Gastroesophageal sphincter (tissue), 3 donors: ENCODE measurements around the gene CCDC32.

Source experiments
- POLR2A ChIP-seq, 2 donors: fragments of 450-650 bp; IDR thresholded peaks; one replicate each; pipeline ENCODE4 v1.6.1; 2017; ENCODE audit warnings: antibody characterized with exemption in 2 of 2, mild to moderate bottlenecking in 2 of 2, moderate library complexity in 1 of 2
- TF ChIP-seq, protein P1 (sequence below), 4 experiments: fragments of 200-600 bp in 2 of 4; fragments of 450-650 bp in 2 of 4; sonication (generic) in 1 of 4; IDR thresholded peaks; one replicate each; pipeline ENCODE4 v1.5.1; 2017 to 2019; ENCODE audit warnings: antibody characterized with exemption in 4 of 4, mild to moderate bottlenecking in 2 of 4, moderate library complexity in 2 of 4

DNA sequence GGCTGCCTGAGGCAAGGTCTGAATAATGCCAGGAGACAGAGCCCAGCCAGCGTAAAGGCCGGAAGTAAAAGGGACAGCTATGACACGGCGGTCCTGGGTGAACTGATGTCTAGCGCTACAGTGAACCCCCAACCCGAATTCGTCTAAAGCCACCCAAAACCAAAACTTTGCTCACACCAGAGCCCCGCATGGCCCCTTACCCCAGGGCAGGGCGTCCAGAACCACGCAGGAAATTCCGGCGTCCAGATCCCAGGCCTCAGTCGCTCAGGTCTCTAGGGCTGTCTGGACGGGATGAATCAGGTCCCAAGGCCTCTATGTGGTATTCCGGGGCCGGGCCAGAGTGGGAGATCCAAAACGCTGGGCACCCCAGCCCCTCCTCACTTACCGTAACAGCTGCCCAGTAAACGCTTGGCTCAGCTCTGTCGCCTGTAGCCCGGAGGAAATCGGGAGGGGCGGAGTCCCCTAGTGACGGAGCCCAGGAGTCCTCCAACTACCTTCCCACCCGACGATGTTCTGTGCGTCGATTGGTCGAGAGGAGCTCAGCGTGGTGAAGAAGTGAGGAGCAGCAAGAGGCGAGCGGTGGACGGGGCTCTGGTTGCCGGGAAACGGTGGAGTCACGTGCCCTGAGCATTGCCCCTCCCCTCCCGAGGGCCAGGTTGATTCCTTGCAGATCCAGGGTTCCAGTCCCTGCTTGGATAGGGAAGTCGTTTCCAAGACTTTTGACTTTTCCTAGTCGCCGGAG is at the start of gene CCDC32:
- TF ChIP-seq, protein P1, sequence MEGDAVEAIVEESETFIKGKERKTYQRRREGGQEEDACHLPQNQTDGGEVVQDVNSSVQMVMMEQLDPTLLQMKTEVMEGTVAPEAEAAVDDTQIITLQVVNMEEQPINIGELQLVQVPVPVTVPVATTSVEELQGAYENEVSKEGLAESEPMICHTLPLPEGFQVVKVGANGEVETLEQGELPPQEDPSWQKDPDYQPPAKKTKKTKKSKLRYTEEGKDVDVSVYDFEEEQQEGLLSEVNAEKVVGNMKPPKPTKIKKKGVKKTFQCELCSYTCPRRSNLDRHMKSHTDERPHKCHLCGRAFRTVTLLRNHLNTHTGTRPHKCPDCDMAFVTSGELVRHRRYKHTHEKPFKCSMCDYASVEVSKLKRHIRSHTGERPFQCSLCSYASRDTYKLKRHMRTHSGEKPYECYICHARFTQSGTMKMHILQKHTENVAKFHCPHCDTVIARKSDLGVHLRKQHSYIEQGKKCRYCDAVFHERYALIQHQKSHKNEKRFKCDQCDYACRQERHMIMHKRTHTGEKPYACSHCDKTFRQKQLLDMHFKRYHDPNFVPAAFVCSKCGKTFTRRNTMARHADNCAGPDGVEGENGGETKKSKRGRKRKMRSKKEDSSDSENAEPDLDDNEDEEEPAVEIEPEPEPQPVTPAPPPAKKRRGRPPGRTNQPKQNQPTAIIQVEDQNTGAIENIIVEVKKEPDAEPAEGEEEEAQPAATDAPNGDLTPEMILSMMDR (IDR thresholded peaks at IDR 0.05) = no peak
- TF ChIP-seq POLR2A (IDR thresholded peaks at IDR 0.05) = peak; percentile 71 to 73
